SK-N-SH (cell line): ENCODE data around the gene CD22.

Source experiments
- CHD2 ChIP-seq: fragments of 150-350 bp; IDR thresholded peaks from 2 replicates; pipeline ENCODE4 v1.6.1; 2018; ENCODE audit warnings: low read length; ENCODE audit not compliant: partially characterized antibody
- CTCF ChIP-seq: fragments of 200-600 bp; sonication (generic); IDR thresholded peaks from 2 replicates; pipeline ENCODE4 v1.6.1; 2017; ENCODE audit warnings: antibody characterized with exemption, mild to moderate bottlenecking, moderate library complexity
- ELF1 ChIP-seq: IDR thresholded peaks from 2 replicates; pipeline ENCODE4 v1.4.0; 2012
- RCOR1 ChIP-seq: fragments of 150-350 bp; IDR thresholded peaks from 2 replicates; pipeline ENCODE4 v1.6.1; 2017; ENCODE audit warnings: antibody characterized with exemption, low read length
- TAF1 ChIP-seq: IDR thresholded peaks from 2 replicates; pipeline ENCODE4 v1.6.1; 2012; ENCODE audit warnings: low read depth, mild to moderate bottlenecking, low read length, moderate library complexity, borderline replicate concordance
- ZBTB33 ChIP-seq: IDR thresholded peaks from 2 replicates; pipeline ENCODE4 v1.4.0; 2012; ENCODE audit warnings: low read depth, borderline replicate concordance
- TF ChIP-seq, protein P1 (sequence below): IDR thresholded peaks from 2 replicates; pipeline ENCODE4 v1.4.0; 2012; ENCODE audit warnings: low read depth
- TF ChIP-seq, protein P2 (sequence below): fragments of 150-350 bp; IDR thresholded peaks from 2 replicates; pipeline ENCODE4 v1.6.1; 2016; ENCODE audit warnings: mild to moderate bottlenecking, low read depth, low read length
- TF ChIP-seq, protein P3 (sequence below): IDR thresholded peaks from 2 replicates; pipeline ENCODE4 v1.6.1; 2012; ENCODE audit warnings: mild to moderate bottlenecking, low read depth, low read length, moderate library complexity

- no peak for TF ChIP-seq ZBTB33
- TF ChIP-seq CTCF, result no peak
- no peak for TF ChIP-seq RCOR1
- TF ChIP-seq TAF1, result no peak
- TF ChIP-seq ELF1, result no peak
- no peak for TF ChIP-seq CHD2
- TF ChIP-seq, protein P1, sequence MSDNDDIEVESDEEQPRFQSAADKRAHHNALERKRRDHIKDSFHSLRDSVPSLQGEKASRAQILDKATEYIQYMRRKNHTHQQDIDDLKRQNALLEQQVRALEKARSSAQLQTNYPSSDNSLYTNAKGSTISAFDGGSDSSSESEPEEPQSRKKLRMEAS, result no peak
- TF ChIP-seq, protein P2, sequence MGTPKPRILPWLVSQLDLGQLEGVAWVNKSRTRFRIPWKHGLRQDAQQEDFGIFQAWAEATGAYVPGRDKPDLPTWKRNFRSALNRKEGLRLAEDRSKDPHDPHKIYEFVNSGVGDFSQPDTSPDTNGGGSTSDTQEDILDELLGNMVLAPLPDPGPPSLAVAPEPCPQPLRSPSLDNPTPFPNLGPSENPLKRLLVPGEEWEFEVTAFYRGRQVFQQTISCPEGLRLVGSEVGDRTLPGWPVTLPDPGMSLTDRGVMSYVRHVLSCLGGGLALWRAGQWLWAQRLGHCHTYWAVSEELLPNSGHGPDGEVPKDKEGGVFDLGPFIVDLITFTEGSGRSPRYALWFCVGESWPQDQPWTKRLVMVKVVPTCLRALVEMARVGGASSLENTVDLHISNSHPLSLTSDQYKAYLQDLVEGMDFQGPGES, result no peak
- TF ChIP-seq, protein P3, sequence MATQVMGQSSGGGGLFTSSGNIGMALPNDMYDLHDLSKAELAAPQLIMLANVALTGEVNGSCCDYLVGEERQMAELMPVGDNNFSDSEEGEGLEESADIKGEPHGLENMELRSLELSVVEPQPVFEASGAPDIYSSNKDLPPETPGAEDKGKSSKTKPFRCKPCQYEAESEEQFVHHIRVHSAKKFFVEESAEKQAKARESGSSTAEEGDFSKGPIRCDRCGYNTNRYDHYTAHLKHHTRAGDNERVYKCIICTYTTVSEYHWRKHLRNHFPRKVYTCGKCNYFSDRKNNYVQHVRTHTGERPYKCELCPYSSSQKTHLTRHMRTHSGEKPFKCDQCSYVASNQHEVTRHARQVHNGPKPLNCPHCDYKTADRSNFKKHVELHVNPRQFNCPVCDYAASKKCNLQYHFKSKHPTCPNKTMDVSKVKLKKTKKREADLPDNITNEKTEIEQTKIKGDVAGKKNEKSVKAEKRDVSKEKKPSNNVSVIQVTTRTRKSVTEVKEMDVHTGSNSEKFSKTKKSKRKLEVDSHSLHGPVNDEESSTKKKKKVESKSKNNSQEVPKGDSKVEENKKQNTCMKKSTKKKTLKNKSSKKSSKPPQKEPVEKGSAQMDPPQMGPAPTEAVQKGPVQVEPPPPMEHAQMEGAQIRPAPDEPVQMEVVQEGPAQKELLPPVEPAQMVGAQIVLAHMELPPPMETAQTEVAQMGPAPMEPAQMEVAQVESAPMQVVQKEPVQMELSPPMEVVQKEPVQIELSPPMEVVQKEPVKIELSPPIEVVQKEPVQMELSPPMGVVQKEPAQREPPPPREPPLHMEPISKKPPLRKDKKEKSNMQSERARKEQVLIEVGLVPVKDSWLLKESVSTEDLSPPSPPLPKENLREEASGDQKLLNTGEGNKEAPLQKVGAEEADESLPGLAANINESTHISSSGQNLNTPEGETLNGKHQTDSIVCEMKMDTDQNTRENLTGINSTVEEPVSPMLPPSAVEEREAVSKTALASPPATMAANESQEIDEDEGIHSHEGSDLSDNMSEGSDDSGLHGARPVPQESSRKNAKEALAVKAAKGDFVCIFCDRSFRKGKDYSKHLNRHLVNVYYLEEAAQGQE, result no peak
Measured at GRCh38 chr19:35388277-35389054, 59.5 kb downstream of the CD22 start.
